Measurements from ENCODE around the gene CDH4.
"Not testable (repeated sequence)": the region's sequence is repeated elsewhere in the genome, so short reads cannot be mapped to it uniquely, and the experiment has no call there.

Gene CDH4

DNA sequence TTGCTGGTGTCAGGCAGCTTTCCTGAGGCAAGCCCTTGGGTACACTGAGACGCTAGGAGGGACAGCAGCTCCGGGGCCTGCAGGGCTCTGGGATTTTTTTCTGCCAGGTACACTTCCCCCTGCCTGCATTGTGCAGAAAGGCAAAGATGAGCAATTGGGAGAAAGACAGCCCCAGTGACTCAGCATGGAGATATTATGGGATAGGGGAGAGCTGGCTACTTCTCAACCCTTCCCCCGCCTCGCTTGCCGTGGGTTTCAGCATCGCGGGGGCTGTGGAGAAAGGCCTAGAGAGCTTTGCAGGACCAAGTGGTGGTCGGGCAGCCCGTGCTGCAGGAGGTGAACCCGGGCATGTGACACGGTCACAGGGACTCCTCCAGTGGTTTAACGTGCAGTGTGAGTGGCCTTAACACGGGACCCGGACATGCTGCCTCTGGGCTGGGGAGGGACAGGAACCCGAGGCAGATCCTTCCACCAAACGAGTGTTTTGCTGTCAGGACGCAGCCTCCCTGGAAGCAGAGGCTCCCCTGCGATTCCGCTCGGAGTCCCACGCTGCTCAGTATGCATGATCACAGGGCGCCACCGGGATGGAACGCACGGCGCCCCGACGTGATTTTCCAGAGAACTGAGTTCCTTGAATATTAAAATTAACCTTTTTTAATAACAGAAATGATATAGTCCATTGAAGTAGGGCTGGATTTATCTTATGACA lies 139.9 kb downstream of the CDH4 start:
- no peak for DNase-seq

DNA sequence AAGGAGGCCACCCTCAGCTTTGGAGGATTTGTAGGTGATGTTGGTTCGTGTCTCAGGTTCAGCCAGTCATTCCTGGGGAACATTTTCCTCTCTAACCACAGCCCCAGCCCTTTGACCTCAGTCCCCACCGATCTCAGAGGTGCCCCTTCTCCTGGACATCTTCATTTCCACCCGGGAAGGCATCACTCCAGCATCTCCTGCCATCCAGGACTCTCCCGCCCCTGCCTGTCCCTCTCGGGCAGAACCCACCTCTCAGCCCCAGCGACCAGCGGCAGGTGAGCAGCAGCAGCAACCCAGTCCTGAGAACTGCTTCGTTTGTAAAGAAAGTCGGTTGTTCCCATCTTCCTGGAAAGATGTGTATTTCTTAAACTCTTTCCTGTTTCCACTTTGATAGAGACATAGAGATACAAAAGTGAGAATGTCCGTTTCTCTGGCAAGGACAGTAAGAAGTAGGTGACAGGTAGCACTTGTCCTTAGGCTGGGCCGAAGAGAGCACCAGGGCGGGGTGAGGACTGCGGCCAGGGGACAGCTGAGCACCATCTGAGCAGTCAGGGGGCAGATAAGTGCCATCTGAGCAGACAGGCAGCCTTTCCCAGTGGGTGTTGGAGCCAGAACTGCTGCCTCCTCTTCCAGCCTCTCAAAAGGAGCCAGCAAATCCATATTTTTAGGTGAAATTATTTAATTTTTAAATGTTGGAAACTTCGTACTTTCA lies 142.2 kb downstream of the CDH4 start:
- DNase-seq = no peak

DNA sequence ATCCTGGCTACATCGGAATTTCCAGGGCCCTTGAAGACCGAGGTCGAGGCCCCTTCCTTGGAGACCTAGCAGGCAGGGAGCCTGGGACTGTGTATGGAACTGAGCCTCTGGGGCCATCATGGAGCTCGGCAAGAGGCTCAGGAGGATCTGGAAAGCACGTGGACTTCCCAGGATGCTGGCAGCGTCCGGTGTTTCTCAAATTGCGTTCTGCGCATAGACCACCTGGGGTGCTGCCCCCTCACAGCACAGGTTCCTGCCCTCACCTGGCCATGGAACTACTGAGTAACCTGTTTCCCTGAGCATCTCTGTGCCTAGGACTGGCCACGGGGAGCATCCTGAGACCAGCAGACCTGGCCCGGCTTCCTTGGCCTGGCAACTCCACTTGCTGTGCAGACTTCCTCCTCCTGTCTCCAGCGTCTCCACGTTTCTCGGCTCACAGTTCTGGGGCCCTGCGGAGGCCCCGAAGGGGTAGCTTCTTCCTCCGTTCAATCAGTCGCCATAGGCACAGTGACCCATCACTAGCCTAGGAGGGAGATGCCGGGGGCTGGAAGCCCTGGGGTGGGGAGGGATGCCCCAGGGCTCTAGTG lies 144.3 kb downstream of the CDH4 start:
- no peak for DNase-seq

GRCh38 chr20:61397146-61397545 lies 145.1 kb downstream of the CDH4 start:
- DNase-seq = no peak

DNA sequence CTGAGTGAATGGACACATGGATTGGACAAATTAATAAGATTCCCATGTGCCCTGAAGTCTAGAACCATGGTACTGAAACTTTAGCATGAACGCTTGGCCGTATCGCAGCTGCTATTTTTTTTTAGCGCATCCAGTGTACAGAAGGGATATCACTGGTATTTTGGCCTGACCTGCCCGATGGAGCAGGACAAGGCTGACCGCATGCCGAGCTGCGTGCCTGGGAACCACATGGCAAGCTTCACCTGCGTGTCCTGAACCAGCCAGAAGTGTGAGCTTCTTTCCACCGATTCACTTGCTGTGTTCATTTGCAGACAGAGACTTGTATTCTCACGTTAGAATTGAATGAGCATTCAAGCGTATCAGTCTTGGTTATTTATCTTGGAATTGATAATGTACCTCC lies 145.7 kb downstream of the CDH4 start:
- DNase-seq = no peak

DNA sequence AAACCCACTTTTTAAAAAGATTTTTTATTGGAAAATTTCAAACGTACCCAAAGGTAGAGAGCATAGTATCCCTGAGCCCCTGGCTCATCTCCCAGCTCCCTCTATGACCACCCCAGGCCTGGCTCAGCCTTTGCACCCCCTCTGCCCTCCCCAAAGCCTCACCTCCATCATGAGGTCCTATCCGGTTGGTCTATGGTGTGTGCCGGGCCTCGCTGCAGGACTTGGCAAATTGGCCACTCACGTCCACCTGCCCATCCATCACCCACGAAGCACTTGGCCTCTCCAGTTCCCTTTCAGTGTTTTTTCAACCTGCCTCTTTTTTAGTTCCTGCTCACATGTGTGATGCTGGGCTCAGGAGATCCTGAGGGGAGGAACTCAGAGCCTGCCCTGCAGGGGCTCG lies 147.4 kb downstream of the CDH4 start:
- no peak for DNase-seq

DNA sequence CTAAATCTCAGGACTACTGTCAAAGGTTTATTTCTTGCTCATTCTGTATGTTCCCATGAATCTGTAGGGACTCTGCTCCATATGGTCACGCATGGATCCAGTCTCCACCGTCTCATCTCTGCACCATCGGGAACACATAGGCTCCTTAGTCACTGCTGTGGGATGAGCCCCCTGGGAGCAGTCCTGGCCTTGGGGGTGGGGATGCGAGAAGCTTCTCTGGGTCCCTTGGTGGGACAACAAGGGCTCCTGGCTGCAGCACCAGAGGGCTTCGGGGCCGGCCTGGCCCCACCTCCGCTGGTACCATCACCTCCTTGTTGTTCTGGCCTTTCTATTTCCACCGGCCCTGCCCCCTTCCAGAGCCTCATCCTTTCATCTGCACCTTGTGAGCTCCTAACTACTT lies 148.4 kb downstream of the CDH4 start:
- no peak for DNase-seq

- DNase-seq = no peak
These were observed 152.2 kb downstream of the CDH4 start for GRCh38 chr20:61404303-61404702.

DNA sequence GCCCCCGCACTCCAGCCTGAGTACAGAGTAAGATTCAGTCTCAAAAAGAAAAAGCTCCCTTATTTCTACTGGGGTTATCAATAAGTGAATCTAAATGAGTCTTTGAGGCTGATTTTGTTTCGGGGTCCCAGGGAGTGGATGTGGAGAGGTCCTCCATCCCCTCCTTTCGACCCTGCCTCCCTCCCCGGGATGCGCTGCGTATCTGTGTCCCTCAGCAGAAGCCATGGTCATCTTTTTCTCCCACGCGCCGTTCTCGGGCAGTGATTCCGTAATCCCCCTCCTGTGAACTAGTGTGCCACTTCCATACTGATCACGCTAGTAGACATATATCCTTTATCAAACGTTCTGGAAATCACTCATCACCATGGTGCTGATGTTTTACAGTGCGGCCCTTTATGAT lies 152.9 kb downstream of the CDH4 start:
- no peak for DNase-seq

DNA sequence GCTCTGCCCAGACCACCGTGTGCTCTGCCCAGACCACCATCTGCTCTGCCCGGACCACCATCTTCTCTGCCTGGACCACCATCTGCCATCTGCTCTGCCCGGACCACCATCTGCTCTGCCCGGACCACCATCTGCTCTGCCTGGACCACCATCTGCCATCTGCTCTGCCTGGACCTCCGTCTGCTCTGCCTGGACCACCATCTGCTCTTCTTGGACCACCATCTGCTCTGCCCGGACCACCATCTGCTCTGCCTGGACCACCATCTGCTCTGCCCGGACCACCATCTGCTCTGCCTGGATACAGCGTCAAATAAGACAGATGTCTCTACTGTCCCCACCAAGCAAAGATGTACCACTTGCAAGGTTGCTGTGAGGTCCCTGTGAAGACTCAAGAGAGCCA lies 154.7 kb downstream of the CDH4 start:
- not testable (repeated sequence) for DNase-seq

- no peak for DNase-seq
These were observed 155.5 kb downstream of the CDH4 start for GRCh38 chr20:61407561-61407960.

DNA sequence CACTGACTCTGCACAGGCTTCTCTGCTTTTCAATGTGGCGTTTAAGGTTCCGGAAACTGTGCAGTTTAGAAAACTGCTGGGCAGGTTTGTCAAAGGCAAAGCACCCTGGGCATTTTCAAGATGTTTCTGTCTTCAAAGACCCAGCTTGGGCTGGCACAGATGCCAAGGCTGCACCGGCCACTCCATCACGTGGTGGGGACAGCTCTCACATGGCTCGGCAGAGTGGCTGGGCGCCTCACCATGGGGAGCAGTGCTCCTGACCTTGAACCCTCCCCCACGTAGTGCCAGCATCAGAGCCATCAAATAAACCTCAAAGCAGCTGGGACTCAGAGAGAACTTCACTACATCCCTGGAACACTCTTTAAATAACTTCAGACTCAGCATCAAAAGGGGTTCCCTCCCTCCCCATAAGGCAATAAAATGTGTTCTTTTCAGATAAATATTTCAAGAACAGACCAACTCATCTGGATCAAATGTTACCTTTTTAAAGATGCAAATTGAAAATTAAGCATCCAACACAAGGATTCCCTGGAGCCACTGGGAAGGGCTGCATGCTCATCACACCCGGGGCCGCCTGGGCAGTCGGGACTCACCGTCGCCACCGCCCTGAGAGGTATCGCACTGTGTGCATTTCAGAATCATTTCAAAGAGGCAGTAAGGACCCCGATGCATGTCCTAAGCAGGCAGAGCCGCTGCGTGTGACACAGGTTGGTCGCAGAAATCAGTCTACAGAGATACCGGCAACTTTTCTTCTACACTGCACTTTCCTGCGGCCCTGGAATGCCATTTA lies 157.1 kb downstream of the CDH4 start:
- DNase-seq = no peak

- no peak for DNase-seq
These were observed 159.7 kb downstream of the CDH4 start for GRCh38 chr20:61411743-61412142.

GRCh38 chr20:61413752-61414151 lies 161.7 kb downstream of the CDH4 start:
- no peak for DNase-seq

DNA sequence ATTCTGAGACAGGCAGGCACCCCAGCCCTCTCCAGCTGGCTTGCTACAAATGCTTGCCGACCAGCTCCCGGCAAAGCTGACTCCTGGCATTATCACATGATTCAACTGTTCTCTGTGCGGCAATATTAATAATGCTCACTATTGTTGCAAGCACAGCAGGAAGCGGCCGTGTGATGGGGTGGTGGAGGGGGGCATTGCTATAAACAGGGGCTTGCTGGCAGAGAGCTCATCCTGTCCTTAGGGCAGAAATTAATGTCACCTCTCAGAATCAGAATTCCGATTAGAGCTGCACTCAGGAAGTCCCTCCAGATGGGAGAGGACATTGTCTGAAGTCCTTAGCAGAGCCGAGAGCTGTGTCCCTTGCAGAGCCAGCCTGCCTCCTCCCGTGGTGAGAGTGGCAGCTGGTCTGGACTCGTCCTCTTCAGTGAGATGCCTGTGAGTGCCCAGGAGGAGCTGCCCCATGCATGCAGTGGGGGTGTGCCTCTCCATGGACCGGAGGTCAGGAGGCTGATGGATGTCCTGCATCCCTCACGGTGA lies 162.5 kb downstream of the CDH4 start:
- DNase-seq = no peak

GRCh38 chr20:61416546-61416945 lies 164.5 kb downstream of the CDH4 start:
- DNase-seq = no peak

DNA sequence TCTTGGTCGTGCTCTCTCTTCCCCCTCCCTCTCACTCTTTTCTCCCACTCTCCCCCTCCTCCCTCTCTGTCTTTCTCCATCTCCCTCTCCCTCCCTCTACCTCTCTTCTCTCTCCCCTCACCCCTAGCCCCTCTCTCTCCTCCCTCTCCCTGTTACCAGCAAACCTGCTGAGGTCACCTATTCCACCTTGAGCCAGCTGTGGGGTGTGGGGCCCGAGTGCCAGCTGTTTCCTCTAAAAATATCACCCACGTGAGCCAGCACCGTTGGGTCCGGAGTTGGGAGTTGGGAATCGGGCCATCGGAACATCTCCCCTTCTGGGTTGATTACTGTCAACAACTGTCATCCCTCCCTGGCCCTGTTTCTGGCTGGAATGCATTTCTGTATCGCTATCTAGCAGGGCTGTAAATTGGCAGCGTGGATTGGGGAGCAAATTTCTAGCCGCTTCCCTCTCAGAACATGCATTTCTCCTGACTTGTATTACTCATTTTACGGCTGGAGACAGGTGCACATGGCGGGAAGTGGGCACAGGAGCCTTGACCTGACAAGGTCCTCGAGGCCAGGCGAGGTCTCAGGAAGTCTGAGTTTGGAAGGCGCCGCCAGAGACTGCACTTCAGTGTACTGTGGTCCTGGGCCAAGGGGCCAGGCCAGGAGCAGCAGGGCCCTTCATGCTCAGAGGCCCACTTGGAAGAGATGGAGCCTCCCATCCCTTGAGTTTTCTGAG lies 165.3 kb downstream of the CDH4 start:
- no peak for DNase-seq

DNA sequence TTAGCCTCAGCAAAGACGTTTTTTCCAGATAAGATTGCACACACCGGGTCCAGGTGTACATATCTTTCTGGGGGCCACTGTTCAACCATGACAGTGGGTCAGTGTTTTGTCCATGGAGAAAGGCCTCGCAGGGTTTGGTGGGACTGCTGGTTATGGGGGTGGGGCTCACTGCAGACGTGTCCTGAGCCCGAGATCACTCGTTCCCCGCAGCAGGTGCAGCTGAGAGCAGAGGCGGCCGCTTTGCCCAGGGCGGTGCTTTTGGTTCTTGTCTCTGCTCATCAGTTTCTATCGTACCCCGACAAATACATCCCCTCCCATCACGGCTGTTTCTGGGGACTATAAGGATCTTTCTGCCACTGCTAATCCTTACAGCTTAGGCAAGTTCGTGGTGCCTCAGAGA lies 166.9 kb downstream of the CDH4 start:
- no peak for DNase-seq

GRCh38 chr20:61419501-61419900 lies 167.4 kb downstream of the CDH4 start:
- DNase-seq = no peak

GRCh38 chr20:61420056-61420455 lies 168.0 kb downstream of the CDH4 start:
- DNase-seq = no peak

GRCh38 chr20:61420781-61421180 lies 168.7 kb downstream of the CDH4 start:
- no peak for DNase-seq

- DNase-seq = no peak
These were observed 170.8 kb downstream of the CDH4 start for GRCh38 chr20:61422636-61423425.

Data from T-helper 9 cell (primary cell).